Measurements from ENCODE around the gene MYO1A. TPM values are rescaled to one million over a fixed set of nuclear protein-coding genes. Genes with fewer than 3 reads are reported as not detected.

The MYO1A gene
- total RNA-seq, 3 donors from 2014 or later, result 0.38 to 1.0 (median 0.71) TPM

Other genes with a start within 250 kb of the MYO1A start
- gene SDR9C7, start 115.7 kb downstream of the MYO1A start, total RNA-seq, result not detected
- gene RDH16, start 92.5 kb downstream of the MYO1A start, total RNA-seq, result under 1 TPM; 0.05 to 0.20 (median 0.16) TPM
- gene ZBTB39, start 43.6 kb downstream of the MYO1A start, total RNA-seq, result 10 to 100 TPM in 1 of 3 donors, 1 to 10 TPM in 2; 9.5 to 10.6 (median 9.7) TPM
- gene TAC3, start 33.6 kb downstream of the MYO1A start, total RNA-seq, result under 1 TPM in 1 of 3 donors, not detected in 2; 0.43 TPM
- 10 to 100 TPM; 39.1 to 47.5 (median 42.5) TPM for gene NEMP1, start 28.7 kb upstream of the MYO1A start, total RNA-seq
- 10 to 100 TPM; 51.3 to 54.6 (median 52.8) TPM for gene NAB2, start 39.0 kb upstream of the MYO1A start, total RNA-seq
- 100 to 1,000 TPM; 312 to 340 (median 339) TPM for gene STAT6, start 61.2 kb upstream of the MYO1A start, total RNA-seq
- 1 to 10 TPM in 2 of 3 donors, under 1 TPM in 1; 0.98 to 1.1 (median 1.0) TPM for gene LRP1, start 78.4 kb upstream of the MYO1A start, total RNA-seq
- gene LRP1-AS, start 97.5 kb upstream of the MYO1A start, total RNA-seq, result not detected
- gene NXPH4, start 166.7 kb upstream of the MYO1A start, total RNA-seq, result under 1 TPM in 2 of 3 donors, not detected in 1; 0.20 to 0.24 TPM
- gene SHMT2, start 179.6 kb upstream of the MYO1A start, total RNA-seq, result 100 to 1,000 TPM; 373 to 414 (median 383) TPM
- gene STAC3, start 201.1 kb upstream of the MYO1A start, total RNA-seq, result 1 to 10 TPM; 1.4 to 2.2 (median 1.7) TPM